DND-41 (cell line): ENCODE results near the gene DISP1.

Experiments used
- EZH2 ChIP-seq: IDR thresholded peaks from 3 replicates; pipeline ENCODE4 v1.6.1; 2012; ENCODE audit warnings: borderline replicate concordance, low read depth, mild to moderate bottlenecking, moderate library complexity, low read length, inconsistent platforms; ENCODE audit not compliant: severe bottlenecking
- TF ChIP-seq, protein P1 (sequence below): IDR thresholded peaks from 2 replicates; pipeline ENCODE4 v1.5.1; 2012; ENCODE audit warnings: borderline replicate concordance, low read length, moderate library complexity, mild to moderate bottlenecking; ENCODE audit not compliant: poor library complexity, severe bottlenecking; ENCODE audit errors: extremely low read depth

DNA sequence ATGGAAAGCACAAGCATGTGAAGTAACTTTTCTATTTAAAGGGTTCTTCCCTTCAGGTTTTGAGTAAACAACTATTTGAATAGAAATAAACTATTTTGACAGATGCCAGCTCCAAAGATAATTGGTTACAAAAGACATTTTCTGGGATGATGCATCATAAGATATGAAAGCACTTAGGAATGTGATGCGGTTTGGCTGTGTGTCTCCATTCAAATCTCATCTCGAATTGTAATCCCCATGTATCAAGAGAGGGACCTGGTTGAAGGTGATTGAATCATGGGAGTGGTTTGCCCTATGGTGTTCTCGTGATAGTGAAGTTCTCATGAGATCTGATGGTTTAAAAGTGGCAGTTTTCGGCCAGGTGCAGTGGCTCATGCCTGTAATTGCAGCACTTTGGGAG lies 6.4 kb downstream of the DISP1 start:
- TF ChIP-seq EZH2, result no peak
- TF ChIP-seq, protein P1, sequence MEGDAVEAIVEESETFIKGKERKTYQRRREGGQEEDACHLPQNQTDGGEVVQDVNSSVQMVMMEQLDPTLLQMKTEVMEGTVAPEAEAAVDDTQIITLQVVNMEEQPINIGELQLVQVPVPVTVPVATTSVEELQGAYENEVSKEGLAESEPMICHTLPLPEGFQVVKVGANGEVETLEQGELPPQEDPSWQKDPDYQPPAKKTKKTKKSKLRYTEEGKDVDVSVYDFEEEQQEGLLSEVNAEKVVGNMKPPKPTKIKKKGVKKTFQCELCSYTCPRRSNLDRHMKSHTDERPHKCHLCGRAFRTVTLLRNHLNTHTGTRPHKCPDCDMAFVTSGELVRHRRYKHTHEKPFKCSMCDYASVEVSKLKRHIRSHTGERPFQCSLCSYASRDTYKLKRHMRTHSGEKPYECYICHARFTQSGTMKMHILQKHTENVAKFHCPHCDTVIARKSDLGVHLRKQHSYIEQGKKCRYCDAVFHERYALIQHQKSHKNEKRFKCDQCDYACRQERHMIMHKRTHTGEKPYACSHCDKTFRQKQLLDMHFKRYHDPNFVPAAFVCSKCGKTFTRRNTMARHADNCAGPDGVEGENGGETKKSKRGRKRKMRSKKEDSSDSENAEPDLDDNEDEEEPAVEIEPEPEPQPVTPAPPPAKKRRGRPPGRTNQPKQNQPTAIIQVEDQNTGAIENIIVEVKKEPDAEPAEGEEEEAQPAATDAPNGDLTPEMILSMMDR, result no peak
